Breast epithelium (tissue), 4 donors: ENCODE data around the gene YLPM1. TPM values are rescaled to one million over a fixed set of nuclear protein-coding genes. Genes with fewer than 3 reads are reported as not detected.

Experiments used
- DNase-seq, 2 donors: peaks; one replicate each; pipeline ENCODE4 v3.0.0-alpha.2; 2019; ENCODE audit warnings: low spot score in 2 of 2
- H3K27ac ChIP-seq, 2 donors: fragments of 200-600 bp; sonication (generic) in 1 of 2; one replicate each; pipeline ENCODE4 v1.5.1; 2016 to 2019; ENCODE audit warnings: mild to moderate bottlenecking in 1 of 2
- H3K27me3 ChIP-seq, 2 donors: fragments of 200-600 bp; sonication (generic) in 1 of 2; one replicate each; pipeline versions ENCODE4 v1.5.1 to v1.6.0; 2017 to 2019; ENCODE audit warnings: control low read depth in 1 of 2, mild to moderate bottlenecking in 1 of 2
- H3K36me3 ChIP-seq: fragments of 200-600 bp; one replicate; pipeline ENCODE4 v1.5.1; 2019
- H3K4me1 ChIP-seq, 2 donors: fragments of 200-600 bp; sonication (generic); one replicate each; pipeline ENCODE4 v1.5.1; 2016 to 2019; ENCODE audit warnings: control low read depth in 1 of 2
- H3K4me3 ChIP-seq, 3 donors: fragments of 200-600 bp; sonication (generic); 1 replicate in 2 of 3; 2 replicates in 1 of 3; pipeline ENCODE4 v1.5.1; 2016 to 2019; ENCODE audit warnings: mild to moderate bottlenecking in 3 of 3, moderate library complexity in 2 of 3
- H3K9me3 ChIP-seq, 2 donors: fragments of 200-600 bp; sonication (generic) in 1 of 2; one replicate each; pipeline ENCODE4 v1.5.1; 2016 to 2019; ENCODE audit warnings: control low read depth in 1 of 2
- POLR2A ChIP-seq: fragments of 450-650 bp; IDR thresholded peaks from one replicate; pipeline ENCODE4 v1.6.1; 2016; ENCODE audit warnings: antibody characterized with exemption, mild to moderate bottlenecking, moderate library complexity
- POLR2AphosphoS5 ChIP-seq, 3 donors: sonication (generic); formaldehyde crosslinking; IDR thresholded peaks; one replicate each; pipeline ENCODE4 v1.6.1; 2017; ENCODE audit warnings: antibody characterized with exemption in 3 of 3
- intact Hi-C: fragments of 100-400 bp; cut with DNase I; formaldehyde crosslinking; loops from one replicate; pipeline ENCODE4 v1.15.1; 2023; ENCODE audit warnings: low total_unique reads
- total RNA-seq, 3 donors: library from RNA; depleted of rRNA; stranded (reverse); fragments of >200 nt; gene quantifications; one replicate each; pipeline ENCODE4 v1.1.0, GENCODE V29; 2016
- TF ChIP-seq, protein P1 (sequence below), 3 donors: fragments of 450-650 bp; IDR thresholded peaks; one replicate each; pipeline ENCODE4 v1.5.1; 2016 to 2017; ENCODE audit warnings: antibody characterized with exemption in 3 of 3, mild to moderate bottlenecking in 3 of 3, moderate library complexity in 3 of 3

YLPM1 gene
- total RNA-seq, 3 donors from 2014 or later = 50.9 to 97.0 (median 79.6) TPM

DNA sequence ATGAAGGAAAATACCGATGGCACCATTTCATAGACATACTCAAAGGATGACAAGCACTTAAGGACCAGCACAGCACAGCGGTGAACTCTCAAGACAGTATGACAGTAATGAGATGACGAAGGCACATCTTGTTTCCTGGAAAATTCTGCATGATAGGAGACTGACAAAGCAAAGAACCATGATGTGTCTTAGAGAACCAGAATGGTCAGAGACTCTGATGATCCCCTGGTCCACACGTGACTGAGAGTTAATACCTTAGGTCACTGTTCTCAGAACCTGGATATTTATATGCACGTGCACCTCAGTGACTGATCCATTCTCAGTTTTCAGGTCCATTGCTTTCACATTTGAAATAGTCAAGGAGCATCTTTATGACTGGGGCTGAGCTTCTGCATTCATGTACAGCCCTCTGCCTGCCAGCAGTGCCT is 77.5 kb downstream of the YLPM1 start:
- no peaks in the 10 kb centered on the region for H3K27me3 ChIP-seq
- intact Hi-C loops = no loop called here
- H3K27ac ChIP-seq = no peak overlapping the region
- H3K36me3 ChIP-seq = no peaks in the 10 kb centered on the region
- H3K9me3 ChIP-seq = no peaks in the 10 kb centered on the region
- H3K4me1 ChIP-seq = no peaks in the 10 kb centered on the region
- H3K4me3 ChIP-seq = no peak overlapping the region
- TF ChIP-seq POLR2AphosphoS5 (IDR thresholded peaks at IDR 0.05) (no peak), POLR2A (no peak)
- TF ChIP-seq, protein P1, sequence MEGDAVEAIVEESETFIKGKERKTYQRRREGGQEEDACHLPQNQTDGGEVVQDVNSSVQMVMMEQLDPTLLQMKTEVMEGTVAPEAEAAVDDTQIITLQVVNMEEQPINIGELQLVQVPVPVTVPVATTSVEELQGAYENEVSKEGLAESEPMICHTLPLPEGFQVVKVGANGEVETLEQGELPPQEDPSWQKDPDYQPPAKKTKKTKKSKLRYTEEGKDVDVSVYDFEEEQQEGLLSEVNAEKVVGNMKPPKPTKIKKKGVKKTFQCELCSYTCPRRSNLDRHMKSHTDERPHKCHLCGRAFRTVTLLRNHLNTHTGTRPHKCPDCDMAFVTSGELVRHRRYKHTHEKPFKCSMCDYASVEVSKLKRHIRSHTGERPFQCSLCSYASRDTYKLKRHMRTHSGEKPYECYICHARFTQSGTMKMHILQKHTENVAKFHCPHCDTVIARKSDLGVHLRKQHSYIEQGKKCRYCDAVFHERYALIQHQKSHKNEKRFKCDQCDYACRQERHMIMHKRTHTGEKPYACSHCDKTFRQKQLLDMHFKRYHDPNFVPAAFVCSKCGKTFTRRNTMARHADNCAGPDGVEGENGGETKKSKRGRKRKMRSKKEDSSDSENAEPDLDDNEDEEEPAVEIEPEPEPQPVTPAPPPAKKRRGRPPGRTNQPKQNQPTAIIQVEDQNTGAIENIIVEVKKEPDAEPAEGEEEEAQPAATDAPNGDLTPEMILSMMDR (IDR thresholded peaks at IDR 0.05) = no peak
- no peak for DNase-seq

DNA sequence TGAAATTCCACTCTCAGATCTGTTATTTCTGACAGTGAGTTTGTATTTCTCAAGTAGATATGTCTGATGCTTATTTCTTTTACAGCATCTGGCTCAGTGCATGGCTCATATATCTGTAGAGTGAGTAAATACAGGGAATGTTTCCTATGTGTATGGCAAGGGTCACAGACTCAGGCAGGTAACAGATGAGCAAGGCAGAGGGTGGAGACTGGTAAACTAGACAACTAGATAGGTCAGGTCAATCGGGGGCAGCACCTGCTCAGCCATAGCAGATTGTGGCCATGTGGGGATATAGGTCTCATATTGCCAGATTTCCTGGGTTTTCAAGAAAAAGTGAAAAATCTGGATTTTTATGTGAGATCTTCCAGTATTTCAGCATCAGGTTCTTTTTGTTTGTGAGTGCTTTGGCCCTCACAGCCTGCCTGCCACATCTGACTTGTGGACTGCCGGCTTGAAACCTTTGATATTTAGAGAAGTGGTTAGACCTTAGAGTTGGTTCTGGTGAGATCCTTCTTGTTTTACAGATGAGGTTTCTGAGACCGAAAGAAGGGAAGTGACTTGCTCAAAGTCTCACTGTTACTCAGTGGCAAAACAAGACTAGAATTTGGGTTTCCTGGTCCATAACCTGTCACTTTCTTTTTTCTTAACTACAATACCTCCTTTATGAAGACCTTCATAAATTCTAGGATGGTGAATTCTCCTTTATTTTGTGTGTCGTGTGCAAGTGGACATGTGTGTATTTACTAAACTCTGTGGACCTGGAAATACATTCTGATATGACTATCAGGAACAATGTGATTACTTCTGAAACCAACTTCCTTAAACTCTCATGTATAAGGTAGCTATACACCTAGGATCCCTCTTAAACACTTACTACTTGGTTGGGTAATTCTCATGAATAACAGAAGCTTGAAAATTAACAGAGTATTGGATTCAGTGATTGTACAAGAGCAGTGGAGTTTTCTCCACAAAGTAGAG is 78.4 kb downstream of the YLPM1 start:
- no peaks in the 10 kb centered on the region for H3K36me3 ChIP-seq
- no peak overlapping the region for H3K27ac ChIP-seq
- H3K4me1 ChIP-seq = no peaks in the 10 kb centered on the region
- no peak for DNase-seq
- H3K9me3 ChIP-seq = no peaks in the 10 kb centered on the region
- H3K4me3 ChIP-seq = no peak overlapping the region
- intact Hi-C loops = no loop called here
- TF ChIP-seq, protein P1 (IDR thresholded peaks at IDR 0.05) = no peak
- TF ChIP-seq POLR2A = no peak
- TF ChIP-seq POLR2AphosphoS5 (IDR thresholded peaks at IDR 0.05) = no peak
- no peaks in the 10 kb centered on the region for H3K27me3 ChIP-seq

DNA sequence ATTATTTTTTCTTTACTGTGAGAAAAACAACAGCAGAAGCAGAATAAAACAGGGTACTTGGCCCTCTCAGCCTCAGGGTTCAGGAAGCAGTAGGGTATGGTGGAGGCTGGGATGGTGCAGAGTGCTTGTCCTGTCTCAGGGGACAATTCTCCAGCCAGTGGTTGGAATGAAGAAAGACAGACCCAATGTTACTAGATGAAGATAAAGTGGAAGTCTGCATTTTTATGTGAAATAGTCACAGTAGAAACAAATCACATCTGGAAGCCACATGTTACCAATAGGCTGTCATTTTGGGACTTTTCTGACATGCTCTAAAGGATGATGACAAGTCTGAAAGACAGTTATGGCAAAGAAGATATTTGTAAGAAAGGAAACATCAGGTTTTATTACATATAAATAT is 80.5 kb downstream of the YLPM1 start:
- Histone ChIP-seq H3K36me3 (no peaks in the 10 kb centered on the region), H3K27ac (no peak overlapping the region), H3K4me1 (no peaks in the 10 kb centered on the region), H3K27me3 (no peaks in the 10 kb centered on the region), H3K9me3 (no peaks in the 10 kb centered on the region), H3K4me3 (no peak overlapping the region)
- TF ChIP-seq POLR2A (no peak), POLR2AphosphoS5 (IDR thresholded peaks at IDR 0.05) (no peak)
- TF ChIP-seq, protein P1 (IDR thresholded peaks at IDR 0.05) = no peak
- intact Hi-C loops = no loop called here
- DNase-seq = no peak

DNA sequence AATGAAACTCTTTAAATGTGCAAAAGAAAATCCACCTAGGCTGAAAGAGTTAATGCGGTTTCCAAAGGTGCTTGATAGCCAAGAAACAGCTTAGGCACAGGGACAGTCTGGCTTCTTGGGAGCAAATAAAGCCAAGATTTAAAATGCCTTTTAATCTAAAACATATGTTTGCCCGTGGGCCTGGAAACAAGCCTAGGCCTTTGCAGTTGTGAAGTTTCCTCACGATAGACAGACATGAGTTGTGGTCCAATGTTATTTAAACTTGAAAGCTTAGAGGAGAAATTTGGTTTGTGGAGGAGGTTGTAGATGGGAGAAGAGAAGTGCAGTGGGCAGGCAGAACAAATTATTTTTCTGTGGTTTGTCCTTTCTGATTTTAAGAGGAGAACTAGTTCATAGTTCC is 83.1 kb downstream of the YLPM1 start:
- intact Hi-C loops = no loop called here

More for the DNA sequence above, 83.1 kb downstream of the YLPM1 start:
- Histone ChIP-seq H3K4me3 (no peak overlapping the region), H3K4me1 (no peaks in the 10 kb centered on the region), H3K27me3 (no peaks in the 10 kb centered on the region), H3K9me3 (no peaks in the 10 kb centered on the region), H3K36me3 (no peaks in the 10 kb centered on the region), H3K27ac (no peak overlapping the region)
- TF ChIP-seq POLR2AphosphoS5 (IDR thresholded peaks at IDR 0.05) = no peak
- TF ChIP-seq, protein P1 (IDR thresholded peaks at IDR 0.05) = no peak
- no peak for TF ChIP-seq POLR2A
- no peak for DNase-seq
